Calu3 (cell line): Measurements from ENCODE around the gene GRIK4. TPM values are rescaled to one million over a fixed set of nuclear protein-coding genes. Genes with fewer than 3 reads are reported as not detected.

Source experiments
- BruUV-seq: library from RNA; stranded (reverse); fragments of 400-500 nt; replicated peaks from 2 replicates; lab custom pipeline; 2021; lab: Mats Ljungman, UMichigan
- CTCF ChIA-PET: fragments of 300-600 bp; sonication (Branson Sonifier 250); formaldehyde crosslinking; loops from one replicate; lab custom pipeline; 2022; ENCODE audit warnings: antibody characterized with exemption; lab: Charles Lee
- DNase-seq: peaks from one replicate; pipeline ENCODE4 v3.0.0; 2022
- H3K27ac Mint-ChIP-seq: one replicate; pipeline ENCODE4 v1.8.0; 2022; ENCODE audit warnings: mixed read lengths; ENCODE audit not compliant: unreplicated experiment
- H3K27me3 Mint-ChIP-seq: one replicate; pipeline ENCODE4 v1.8.0; 2022; ENCODE audit warnings: mixed read lengths; ENCODE audit not compliant: unreplicated experiment
- H3K36me3 Mint-ChIP-seq: one replicate; pipeline ENCODE4 v1.8.0; 2022; ENCODE audit warnings: mild to moderate bottlenecking, moderate library complexity, mixed read lengths; ENCODE audit not compliant: insufficient read depth, unreplicated experiment
- H3K4me1 Mint-ChIP-seq: one replicate; pipeline ENCODE4 v1.8.0; 2022; ENCODE audit warnings: mild to moderate bottlenecking, low read depth, mixed read lengths; ENCODE audit not compliant: unreplicated experiment
- H3K4me3 Mint-ChIP-seq: one replicate; pipeline ENCODE4 v1.8.0; 2022; ENCODE audit warnings: mild to moderate bottlenecking, low read depth, moderate library complexity, mixed read lengths; ENCODE audit not compliant: unreplicated experiment
- H3K9me3 Mint-ChIP-seq: one replicate; pipeline ENCODE4 v1.8.0; 2022; ENCODE audit warnings: low read depth, mixed read lengths; ENCODE audit not compliant: unreplicated experiment
- CTCF ChIP-seq: fragments of 200-600 bp; IDR thresholded peaks from one replicate; pipeline ENCODE4 v1.8.0; 2022; ENCODE audit warnings: antibody characterized with exemption; ENCODE audit not compliant: unreplicated experiment
- intact Hi-C: fragments of 100-400 bp; cut with micrococcal nuclease; formaldehyde crosslinking; loops from one replicate; pipeline ENCODE4 v1.10.0; 2022; ENCODE audit not compliant: unreplicated experiment
- total RNA-seq: library from RNA; stranded (reverse); gene quantifications from 2 replicates; pipeline ENCODE4 v1.2.3, GENCODE V29; 2022

Gene GRIK4
- total RNA-seq, 1 experiment from 2014 or later, result not detected

- TF ChIP-seq CTCF, result no peak
- no peaks in the 10 kb centered on the region for H3K36me3 Mint-ChIP-seq
- no TSS peak for BruUV-seq
- DNase-seq, result no peak
- no peaks in the 10 kb centered on the region for H3K9me3 Mint-ChIP-seq
- CTCF ChIA-PET, result no interaction called here
- H3K4me3 Mint-ChIP-seq, result no peak overlapping the region
- intact Hi-C loops, result no loop called here
- H3K4me1 Mint-ChIP-seq, result no peaks in the 10 kb centered on the region
- no peak overlapping the region for H3K27ac Mint-ChIP-seq
- peaks cover 67% of the 10 kb centered on the region for H3K27me3 Mint-ChIP-seq
These were observed 326.1 kb downstream of the GRIK4 start for GRCh38 chr11:120837696-120838095.

GRCh38 chr11:120839201-120839600 is 327.7 kb downstream of the GRIK4 start:
- no peak overlapping the region for H3K4me3 Mint-ChIP-seq
- no TSS peak for BruUV-seq
- no peak for TF ChIP-seq CTCF
- H3K27ac Mint-ChIP-seq, result no peak overlapping the region
- H3K36me3 Mint-ChIP-seq, result no peaks in the 10 kb centered on the region
- peaks cover 63% of the 10 kb centered on the region for H3K27me3 Mint-ChIP-seq
- CTCF ChIA-PET, result no interaction called here
- intact Hi-C loops, result no loop called here
- H3K9me3 Mint-ChIP-seq, result no peaks in the 10 kb centered on the region
- H3K4me1 Mint-ChIP-seq, result no peaks in the 10 kb centered on the region
- no peak for DNase-seq

GRCh38 chr11:120839846-120840402 is 328.4 kb downstream of the GRIK4 start:
- H3K27me3 Mint-ChIP-seq, result peaks cover 63% of the 10 kb centered on the region
- H3K4me3 Mint-ChIP-seq, result no peak overlapping the region
- H3K36me3 Mint-ChIP-seq, result no peaks in the 10 kb centered on the region
- H3K9me3 Mint-ChIP-seq, result no peaks in the 10 kb centered on the region
- no peak for DNase-seq
- no TSS peak for BruUV-seq
- H3K4me1 Mint-ChIP-seq, result no peaks in the 10 kb centered on the region
- intact Hi-C loops, result no loop called here
- H3K27ac Mint-ChIP-seq, result no peak overlapping the region
- no peak for TF ChIP-seq CTCF
- CTCF ChIA-PET, result no interaction called here

GRCh38 chr11:120840661-120841060 is 329.1 kb downstream of the GRIK4 start:
- peaks cover 60% of the 10 kb centered on the region for H3K27me3 Mint-ChIP-seq
- CTCF ChIA-PET, result no interaction called here
- no peak for TF ChIP-seq CTCF
- H3K9me3 Mint-ChIP-seq, result no peaks in the 10 kb centered on the region
- H3K36me3 Mint-ChIP-seq, result no peaks in the 10 kb centered on the region
- no peaks in the 10 kb centered on the region for H3K4me1 Mint-ChIP-seq
- intact Hi-C loops, result no loop called here
- BruUV-seq, result no TSS peak
- DNase-seq, result no peak
- H3K4me3 Mint-ChIP-seq, result no peak overlapping the region
- H3K27ac Mint-ChIP-seq, result no peak overlapping the region
